DND-41 (cell line): Measurements from ENCODE around the gene SMAD7.

Experiments
- ATAC-seq: fragments of 200-7000 bp; cut with Tn5 transposase; 3 replicates; pipeline ENCODE4 v1.9.1; 2021; ENCODE audit warnings: low read depth; ENCODE audit not compliant: insufficient read depth
- DNase-seq: peaks from one replicate; pipeline ENCODE4 v3.0.0-alpha.2; 2020
- H2AFZ ChIP-seq: 2 replicates; pipeline ENCODE4 v1.6.0; 2012; ENCODE audit warnings: low read depth, low read length
- H3K27ac ChIP-seq: 2 replicates; pipeline ENCODE4 v1.5.1; 2012; ENCODE audit warnings: low read length, inconsistent platforms
- H3K27me3 ChIP-seq: fragments of 200-600 bp; sonication (generic); 2 replicates; pipeline ENCODE4 v1.6.0; 2012; ENCODE audit warnings: low read length, mild to moderate bottlenecking, inconsistent platforms; ENCODE audit not compliant: insufficient read depth, poor library complexity
- H3K36me3 ChIP-seq: 2 replicates; pipeline ENCODE4 v1.5.1; 2012; ENCODE audit warnings: low read length, inconsistent platforms; ENCODE audit not compliant: insufficient read depth
- H3K4me1 ChIP-seq: 2 replicates; pipeline ENCODE4 v1.5.1; 2012; ENCODE audit warnings: mild to moderate bottlenecking, low read length; ENCODE audit not compliant: insufficient read depth
- H3K4me2 ChIP-seq: 2 replicates; pipeline ENCODE4 v1.6.0; 2012; ENCODE audit warnings: mild to moderate bottlenecking, moderate library complexity, low read length, inconsistent platforms; ENCODE audit not compliant: insufficient read depth
- H3K4me3 ChIP-seq, 2 experiments: fragments of 200-600 bp in 1 of 2; shearing (Covaris generic) in 1 of 2; 2 replicates each; pipeline ENCODE4 v1.5.1; 2012 to 2016; ENCODE audit warnings: inconsistent platforms in 2 of 2, low read length in 2 of 2, mild to moderate bottlenecking in 2 of 2, low read depth in 1 of 2, moderate library complexity in 1 of 2
- H3K79me2 ChIP-seq: 2 replicates; pipeline ENCODE4 v1.6.0; 2012; ENCODE audit warnings: low read length, inconsistent platforms; ENCODE audit not compliant: insufficient read depth
- H3K9ac ChIP-seq: 2 replicates; pipeline ENCODE4 v1.6.0; 2012; ENCODE audit warnings: low read depth, mild to moderate bottlenecking, inconsistent platforms, low read length, moderate library complexity
- H3K9me3 ChIP-seq: 2 replicates; pipeline ENCODE4 v1.5.1; 2012; ENCODE audit warnings: low read length, moderate library complexity, mild to moderate bottlenecking, inconsistent platforms; ENCODE audit not compliant: insufficient read depth, severe bottlenecking
- H4K20me1 ChIP-seq: 2 replicates; pipeline ENCODE4 v1.6.0; 2012; ENCODE audit warnings: low read length; ENCODE audit not compliant: insufficient read depth
- CTCF ChIP-seq: IDR thresholded peaks from 2 replicates; pipeline ENCODE4 v1.5.1; 2012; ENCODE audit warnings: borderline replicate concordance, low read length, moderate library complexity, mild to moderate bottlenecking; ENCODE audit not compliant: poor library complexity, severe bottlenecking; ENCODE audit errors: extremely low read depth
- EZH2 ChIP-seq: IDR thresholded peaks from 3 replicates; pipeline ENCODE4 v1.6.1; 2012; ENCODE audit warnings: borderline replicate concordance, low read depth, mild to moderate bottlenecking, moderate library complexity, low read length, inconsistent platforms; ENCODE audit not compliant: severe bottlenecking

Gene SMAD7

GRCh38 chr18:48889115-48889941 is 61.4 kb downstream of the SMAD7 start:
- no peak overlapping the region for H2AFZ ChIP-seq
- TF ChIP-seq CTCF = no peak
- ATAC-seq = no peak
- no peaks in the 10 kb centered on the region for H4K20me1 ChIP-seq
- no peak overlapping the region for H3K4me2 ChIP-seq
- no peak for DNase-seq
- no peaks in the 10 kb centered on the region for H3K9me3 ChIP-seq
- H3K4me3 ChIP-seq = no peak overlapping the region
- no peak overlapping the region for H3K9ac ChIP-seq
- no peaks in the 10 kb centered on the region for H3K4me1 ChIP-seq
- no peaks in the 10 kb centered on the region for H3K36me3 ChIP-seq
- H3K27ac ChIP-seq = no peak overlapping the region
- no peaks in the 10 kb centered on the region for H3K27me3 ChIP-seq
- H3K79me2 ChIP-seq = no peaks in the 10 kb centered on the region

DNA sequence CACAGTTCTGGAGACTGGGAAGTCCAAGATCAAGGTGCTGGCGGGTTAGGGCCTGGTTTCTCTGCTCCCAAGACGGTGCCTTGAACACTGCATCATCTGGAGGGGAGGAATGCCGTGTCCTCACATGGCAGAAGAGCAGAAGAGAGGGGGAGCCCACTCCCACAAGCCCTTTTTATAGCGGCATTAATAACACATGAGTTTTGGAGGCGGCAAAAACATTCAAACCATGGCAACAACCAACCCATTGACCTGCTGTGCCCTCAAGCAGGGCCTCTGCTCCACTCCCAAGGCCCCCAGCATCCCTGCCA is 62.0 kb downstream of the SMAD7 start:
- H3K27ac ChIP-seq = no peak overlapping the region
- no peaks in the 10 kb centered on the region for H3K9me3 ChIP-seq
- H2AFZ ChIP-seq = no peak overlapping the region
- H3K4me3 ChIP-seq = no peak overlapping the region
- no peaks in the 10 kb centered on the region for H4K20me1 ChIP-seq
- H3K9ac ChIP-seq = no peak overlapping the region
- ATAC-seq (no peak), DNase-seq (no peak)
- H3K27me3 ChIP-seq = no peaks in the 10 kb centered on the region
- no peak overlapping the region for H3K4me2 ChIP-seq
- TF ChIP-seq EZH2 (no peak), CTCF (no peak)
- no peaks in the 10 kb centered on the region for H3K4me1 ChIP-seq
- H3K36me3 ChIP-seq = no peaks in the 10 kb centered on the region
- H3K79me2 ChIP-seq = no peaks in the 10 kb centered on the region

GRCh38 chr18:48887905-48888772 is 62.6 kb downstream of the SMAD7 start:
- no peak overlapping the region for H2AFZ ChIP-seq
- ATAC-seq (no peak), DNase-seq (no peak)
- H3K27ac ChIP-seq = no peak overlapping the region
- H3K4me1 ChIP-seq = no peaks in the 10 kb centered on the region
- TF ChIP-seq CTCF = no peak
- no peaks in the 10 kb centered on the region for H3K9me3 ChIP-seq
- no peaks in the 10 kb centered on the region for H3K27me3 ChIP-seq
- no peak overlapping the region for H3K4me3 ChIP-seq
- no peaks in the 10 kb centered on the region for H3K36me3 ChIP-seq
- no peaks in the 10 kb centered on the region for H4K20me1 ChIP-seq
- no peak overlapping the region for H3K4me2 ChIP-seq
- H3K79me2 ChIP-seq = no peaks in the 10 kb centered on the region
- no peak overlapping the region for H3K9ac ChIP-seq
